HG02840 (cell line): ENCODE results near the gene PLCH2.
A peak's percentile ranks its signal among the peaks of the same experiment; 100 is the strongest.

Experiments
- ATAC-seq: cut with Tn5 transposase; IDR thresholded peaks from one replicate; pipeline ENCODE4 v1.9.1; 2021; ENCODE audit warnings: mild to moderate bottlenecking, moderate library complexity, moderate number of reproducible peaks; ENCODE audit not compliant: unreplicated experiment, low FRiP score

The PLCH2 gene

GRCh38 chr1:2525572-2525919 is 49.5 kb downstream of the PLCH2 start:
- ATAC-seq = no peak

- peak; percentile 73 for ATAC-seq
Observed at GRCh38 chr1:2525920-2526823, 50.1 kb downstream of the PLCH2 start, which contains the start of gene PANK4. PANK4 (minus strand) TSS chr1:2526596; CDS start chr1:2526587, 9 bp downstream.

GRCh38 chr1:2526824-2527555 is 50.9 kb downstream of the PLCH2 start:
- ATAC-seq = peak; percentile 23

GRCh38 chr1:2527556-2527860 is 51.4 kb downstream of the PLCH2 start:
- no peak for ATAC-seq

- ATAC-seq = no peak
Observed at GRCh38 chr1:2528016-2528415, 51.9 kb downstream of the PLCH2 start.

- no peak for ATAC-seq
Observed at GRCh38 chr1:2528611-2528965, 52.5 kb downstream of the PLCH2 start.

- ATAC-seq = no peak
Observed at GRCh38 chr1:2528966-2529783, 53.1 kb downstream of the PLCH2 start.

- ATAC-seq = no peak
Observed at GRCh38 chr1:2529784-2530512, 53.9 kb downstream of the PLCH2 start, which contains the start of gene HES5. HES5 (minus strand) TSS chr1:2530263; CDS start chr1:2530164, 99 bp downstream.

- no peak for ATAC-seq
Observed at GRCh38 chr1:2530513-2531361, 54.6 kb downstream of the PLCH2 start.

- ATAC-seq = no peak
Observed at GRCh38 chr1:2532485-2533160, 56.5 kb downstream of the PLCH2 start.

GRCh38 chr1:2533365-2533764 is 57.3 kb downstream of the PLCH2 start:
- ATAC-seq = no peak

- no peak for ATAC-seq
Observed at GRCh38 chr1:2534315-2534686, 58.2 kb downstream of the PLCH2 start.

- ATAC-seq = no peak
Observed at GRCh38 chr1:2534687-2535441, 58.8 kb downstream of the PLCH2 start.

- no peak for ATAC-seq
Observed at GRCh38 chr1:2535455-2535854, 59.4 kb downstream of the PLCH2 start.

- no peak for ATAC-seq
Observed at GRCh38 chr1:2535981-2536380, 59.9 kb downstream of the PLCH2 start.

- ATAC-seq = no peak
Observed at GRCh38 chr1:2537784-2538115, 61.7 kb downstream of the PLCH2 start.

- no peak for ATAC-seq
Observed at GRCh38 chr1:2538376-2538775, 62.3 kb downstream of the PLCH2 start.

GRCh38 chr1:2538872-2539271 is 62.8 kb downstream of the PLCH2 start:
- no peak for ATAC-seq
